Mammary epithelial cell (primary cell): ENCODE data around the gene UGT1A8.

Experiments used
- EZH2 ChIP-seq: IDR thresholded peaks from 2 replicates; pipeline ENCODE4 v1.6.1; 2012; ENCODE audit warnings: low read length, inconsistent platforms, borderline replicate concordance
- TF ChIP-seq, protein P1 (sequence below), 2 donors: IDR thresholded peaks in 1 of 2; conservative IDR thresholded peaks in 1 of 2; 2 replicates each; pipeline ENCODE4 v1.5.1; 2011 to 2012; ENCODE audit warnings: inconsistent platforms in 2 of 2, low read length in 2 of 2, mild to moderate bottlenecking in 2 of 2, control low read depth in 1 of 2, low read depth in 1 of 2; ENCODE audit not compliant: insufficient read depth in 1 of 2; ENCODE audit errors: extremely low read depth in 1 of 2

DNA sequence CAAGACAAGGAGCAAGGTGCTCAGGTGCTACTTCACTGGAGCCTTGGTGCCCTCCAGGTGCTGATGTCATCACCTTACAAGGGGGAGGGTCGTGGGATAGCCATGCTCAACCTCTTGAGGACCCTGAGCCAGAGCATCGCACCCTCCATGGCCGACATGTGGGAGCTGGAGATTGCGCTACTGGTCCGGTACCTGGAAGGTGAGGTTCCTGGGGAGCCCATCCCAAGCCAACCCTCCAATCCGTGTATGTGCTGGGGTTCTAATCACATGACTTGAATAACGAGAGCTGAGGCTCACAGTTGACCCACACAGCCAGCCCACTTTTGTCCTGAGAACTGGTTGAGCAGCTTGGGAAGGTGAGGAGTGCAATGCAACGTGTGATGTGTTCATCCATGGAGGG is 186.6 kb downstream of the UGT1A8 start:
- TF ChIP-seq, protein P1, sequence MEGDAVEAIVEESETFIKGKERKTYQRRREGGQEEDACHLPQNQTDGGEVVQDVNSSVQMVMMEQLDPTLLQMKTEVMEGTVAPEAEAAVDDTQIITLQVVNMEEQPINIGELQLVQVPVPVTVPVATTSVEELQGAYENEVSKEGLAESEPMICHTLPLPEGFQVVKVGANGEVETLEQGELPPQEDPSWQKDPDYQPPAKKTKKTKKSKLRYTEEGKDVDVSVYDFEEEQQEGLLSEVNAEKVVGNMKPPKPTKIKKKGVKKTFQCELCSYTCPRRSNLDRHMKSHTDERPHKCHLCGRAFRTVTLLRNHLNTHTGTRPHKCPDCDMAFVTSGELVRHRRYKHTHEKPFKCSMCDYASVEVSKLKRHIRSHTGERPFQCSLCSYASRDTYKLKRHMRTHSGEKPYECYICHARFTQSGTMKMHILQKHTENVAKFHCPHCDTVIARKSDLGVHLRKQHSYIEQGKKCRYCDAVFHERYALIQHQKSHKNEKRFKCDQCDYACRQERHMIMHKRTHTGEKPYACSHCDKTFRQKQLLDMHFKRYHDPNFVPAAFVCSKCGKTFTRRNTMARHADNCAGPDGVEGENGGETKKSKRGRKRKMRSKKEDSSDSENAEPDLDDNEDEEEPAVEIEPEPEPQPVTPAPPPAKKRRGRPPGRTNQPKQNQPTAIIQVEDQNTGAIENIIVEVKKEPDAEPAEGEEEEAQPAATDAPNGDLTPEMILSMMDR (conservative IDR thresholded peaks at IDR 0.05 in 1 of 2, IDR thresholded peaks at IDR 0.05 in 1 of 2; ENCODE audit: extremely low read depth in 1 of 2, insufficient read depth in 1 of 2, low read depth in 1 of 2, low read length in 2 of 2): no peak
- no peak for TF ChIP-seq EZH2
